GM13976 (cell line): ENCODE results near the gene C8G.

ENCODE experiments used
- DNase-seq: peaks from one replicate; pipeline ENCODE4 v3.0.0; 2012; ENCODE audit warnings: low spot score
- CTCF ChIP-seq: IDR thresholded peaks from 2 replicates; pipeline ENCODE4 v1.5.1; 2012; ENCODE audit warnings: borderline replicate concordance, mild to moderate bottlenecking; ENCODE audit not compliant: insufficient read depth; ENCODE audit errors: extremely low read depth, missing control alignments, control extremely low read depth
- in situ Hi-C: fragments of 300-500 bp; cut with MboI; formaldehyde crosslinking; loops from one replicate; pipeline ENCODE4 v1.12.0; 2022; ENCODE audit warnings: low sequenced_read_pairs, mixed read lengths, inconsistent platforms; ENCODE audit not compliant: unreplicated experiment

C8G gene

GRCh38 chr9:136940526-136941230, 4.4 kb upstream of the C8G start:
- in situ Hi-C loops, result no loop called here
- TF ChIP-seq CTCF, result no peak
- DNase-seq, result no peak

GRCh38 chr9:136941231-136942111, 3.6 kb upstream of the C8G start:
- TF ChIP-seq CTCF, result no peak
- in situ Hi-C loops, result no loop called here
- no peak for DNase-seq

GRCh38 chr9:136942112-136942880, 2.7 kb upstream of the C8G start:
- no peak for DNase-seq
- no peak for TF ChIP-seq CTCF
- in situ Hi-C loops, result no loop called here

- in situ Hi-C loops, result no loop called here
- TF ChIP-seq CTCF, result no peak
- DNase-seq, result no peak
These were observed 2.2 kb upstream of the C8G start for GRCh38 chr9:136942881-136943230.

GRCh38 chr9:136943291-136944211, 1.5 kb upstream of the C8G start:
- in situ Hi-C loops, result no loop called here
- DNase-seq, result peak; percentile 78
- TF ChIP-seq CTCF, result peak; percentile 13

GRCh38 chr9:136944212-136944518, 878 bp upstream of the C8G start:
- in situ Hi-C loops, result no loop called here

More at GRCh38 chr9:136944212-136944518, 878 bp upstream of the C8G start:
- DNase-seq, result peak; percentile 88
- peak; percentile 36 for TF ChIP-seq CTCF
